GM23338 (cell line): Measurements from ENCODE around the gene SLC37A2. TPM values are rescaled to one million over a fixed set of nuclear protein-coding genes. Genes with fewer than 3 reads are reported as not detected.
A peak's percentile ranks its signal among the peaks of the same experiment; 100 is the strongest.

Experiments
- ATAC-seq: fragments of 200-7000 bp; cut with Tn5 transposase; 3 replicates; pipeline ENCODE4 v1.9.1; 2020
- DNase-seq: peaks from one replicate; pipeline ENCODE4 v3.0.0-alpha.2; 2015; ENCODE audit warnings: low spot score
- H2AFZ ChIP-seq: fragments of 200-600 bp; sonication (generic); 2 replicates; pipeline ENCODE4 v1.8.0; 2016; ENCODE audit warnings: antibody characterized with exemption, mild to moderate bottlenecking, moderate library complexity
- H3F3A ChIP-seq: fragments of 200-600 bp; sonication (generic); replicated peaks from 2 replicates; pipeline ENCODE4 v1.8.0; 2017; ENCODE audit warnings: antibody characterized with exemption, mixed run types, low read depth
- H3K27ac ChIP-seq: fragments of 200-600 bp; sonication (generic); 2 replicates; pipeline ENCODE4 v1.6.1; 2016; ENCODE audit warnings: low read depth
- H3K27me3 ChIP-seq: fragments of 200-600 bp; sonication (generic); 2 replicates; pipeline ENCODE4 v1.8.0; 2016; ENCODE audit warnings: mild to moderate bottlenecking, mixed run types, moderate library complexity; ENCODE audit not compliant: insufficient read depth
- H3K36me3 ChIP-seq: fragments of 200-600 bp; sonication (generic); 2 replicates; pipeline ENCODE4 v1.8.0; 2016; ENCODE audit warnings: mild to moderate bottlenecking; ENCODE audit not compliant: insufficient read depth
- H3K4me1 ChIP-seq: fragments of 200-600 bp; sonication (generic); 2 replicates; pipeline ENCODE4 v1.8.0; 2016; ENCODE audit warnings: mild to moderate bottlenecking, moderate library complexity; ENCODE audit not compliant: insufficient read depth
- H3K4me2 ChIP-seq: fragments of 200-600 bp; sonication (generic); 2 replicates; pipeline ENCODE4 v1.7.1; 2017; ENCODE audit warnings: mixed run types
- H3K4me3 ChIP-seq: fragments of 200-600 bp; sonication (generic); 2 replicates; pipeline ENCODE4 v1.6.1; 2016; ENCODE audit warnings: mixed run types
- H3K79me2 ChIP-seq: fragments of 200-600 bp; sonication (generic); replicated peaks from 2 replicates; pipeline ENCODE4 v1.8.0; 2017; ENCODE audit warnings: mild to moderate bottlenecking; ENCODE audit not compliant: insufficient read depth
- H3K9me2 ChIP-seq: fragments of 200-600 bp; sonication (generic); 2 replicates; pipeline ENCODE4 v1.8.0; 2017; ENCODE audit not compliant: insufficient read depth
- H4K20me1 ChIP-seq: fragments of 200-600 bp; sonication (generic); replicated peaks from 2 replicates; pipeline ENCODE4 v1.8.0; 2017; ENCODE audit warnings: mild to moderate bottlenecking; ENCODE audit not compliant: insufficient read depth
- H3K27ac Mint-ChIP-seq: 2 replicates; pipeline ENCODE4 v1.8.0; 2020; ENCODE audit warnings: inconsistent platforms, mild to moderate bottlenecking, moderate library complexity, mixed read lengths
- H3K27me3 Mint-ChIP-seq: 3 replicates; pipeline ENCODE4 v1.8.0; 2022; ENCODE audit warnings: low read depth, mild to moderate bottlenecking, moderate library complexity, mixed read lengths, inconsistent platforms; ENCODE audit not compliant: insufficient read depth, poor library complexity
- H3K36me3 Mint-ChIP-seq: 3 replicates; pipeline ENCODE4 v1.8.0; 2021; ENCODE audit warnings: low read depth, mild to moderate bottlenecking, inconsistent platforms, moderate library complexity, mixed read lengths
- H3K4me1 Mint-ChIP-seq: 3 replicates; pipeline ENCODE4 v1.8.0; 2020; ENCODE audit warnings: mild to moderate bottlenecking, inconsistent platforms, mixed read lengths
- H3K4me3 Mint-ChIP-seq: 3 replicates; pipeline ENCODE4 v1.8.0; 2021; ENCODE audit warnings: moderate library complexity, mild to moderate bottlenecking, inconsistent platforms, mixed read lengths
- H3K9me3 Mint-ChIP-seq: 3 replicates; pipeline ENCODE4 v1.8.0; 2020; ENCODE audit warnings: moderate library complexity, mild to moderate bottlenecking, inconsistent platforms, mixed read lengths
- CTCF ChIP-seq, 2 experiments: fragments of 200-600 bp in 1 of 2; sonication (generic) in 1 of 2; conservative IDR thresholded peaks; 2 replicates each; pipeline versions ENCODE4 v1.5.1 to v1.6.1; 2016 to 2017; ENCODE audit warnings: antibody characterized with exemption in 2 of 2, low read depth in 2 of 2, mild to moderate bottlenecking in 2 of 2, moderate library complexity in 1 of 2
- EZH2 ChIP-seq: fragments of 200-600 bp; sonication (generic); IDR thresholded peaks from one replicate; pipeline ENCODE4 v1.8.0; 2017; ENCODE audit warnings: antibody characterized with exemption, mild to moderate bottlenecking, low read depth; ENCODE audit not compliant: unreplicated experiment
- JUNB ChIP-seq: IDR thresholded peaks from one replicate; pipeline ENCODE4 v1.6.1; 2016; ENCODE audit warnings: antibody characterized with exemption; ENCODE audit not compliant: unreplicated experiment
- POLR2AphosphoS5 ChIP-seq: IDR thresholded peaks from 2 replicates; pipeline ENCODE4 v1.6.1; 2016; ENCODE audit warnings: antibody characterized with exemption, low read depth
- ZNF331 ChIP-seq: fragments of 250-450 bp; sonication (Bioruptor Pico); IDR thresholded peaks from 2 replicates; pipeline ENCODE4 v1.5.0; 2020; ENCODE audit warnings: low read depth, mild to moderate bottlenecking, moderate library complexity
- polyA plus RNA-seq: library from polyadenylated mRNA; unstranded; fragments of >200 nt; fragmentation: Nextera tagmentation; extraction: Ambion mirVana; gene quantifications from 2 replicates; pipeline ENCODE4 v1.2.1, GENCODE V29; 2016
- total RNA-seq: library from RNA; depleted of rRNA; stranded (reverse); fragments of >200 nt; shearing (Covaris generic); gene quantifications from 2 replicates; pipeline ENCODE4 v1.2.3, GENCODE V29; 2014

The SLC37A2 gene
- total and polyA plus RNA-seq, 2 experiments from 2014 or later: 0.40 to 1.6 TPM

- Histone ChIP-seq H3K36me3 (no peaks in the 10 kb centered on the region), H3K4me2 (peak overlapping the region; percentile 82), H3F3A (no peaks in the 10 kb centered on the region), H3K4me3 (peak overlapping the region; percentile 90), H3K9me2 (no peaks in the 10 kb centered on the region), H2AFZ (peak overlapping the region; percentile 98), H3K27me3 (peaks cover 63% of the 10 kb centered on the region), H4K20me1 (no peaks in the 10 kb centered on the region), H3K27ac (no peak overlapping the region), H3K4me1 (peaks cover 6% of the 10 kb centered on the region; the same call in 1 of the 2 replicates), H3K79me2 (no peaks in the 10 kb centered on the region)
- Mint-ChIP-seq H3K36me3 (no peaks in the 10 kb centered on the region), H3K4me1 (peaks cover 9% of the 10 kb centered on the region; the same call in 1 of the 3 replicates), H3K4me3 (peak overlapping the region; percentile 86), H3K27me3 (peaks cover 31% of the 10 kb centered on the region), H3K27ac (no peak overlapping the region), H3K9me3 (no peaks in the 10 kb centered on the region)
- DNase-seq (no peak), ATAC-seq (peak; percentile 3; the same call in 2 of the 3 replicates)
- TF ChIP-seq EZH2 (peak; percentile 1), ZNF331 (CRISPR knock-in tag) (no peak)
These were observed 731 bp upstream of the SLC37A2 start for GRCh38 chr11:125062218-125062930.

- Mint-ChIP-seq H3K36me3 (no peaks in the 10 kb centered on the region), H3K27ac (no peak overlapping the region), H3K9me3 (no peaks in the 10 kb centered on the region), H3K4me1 (peaks cover 9% of the 10 kb centered on the region; the same call in 1 of the 3 replicates), H3K4me3 (peak overlapping the region; percentile 86), H3K27me3 (peaks cover 31% of the 10 kb centered on the region)
- H3K27me3 ChIP-seq: peaks cover 63% of the 10 kb centered on the region
- peak; percentile 74 for DNase-seq
- H3K9me2 ChIP-seq: no peaks in the 10 kb centered on the region
- H3K79me2 ChIP-seq: no peaks in the 10 kb centered on the region
- peaks cover 6% of the 10 kb centered on the region; the same call in 1 of the 2 replicates for H3K4me1 ChIP-seq
- H3K4me3 ChIP-seq: peak overlapping the region; percentile 90
- H3F3A ChIP-seq: no peaks in the 10 kb centered on the region
- no peaks in the 10 kb centered on the region for H3K36me3 ChIP-seq
- TF ChIP-seq CTCF (conservative IDR thresholded peaks at IDR 0.05; ENCODE audit: low read depth in 2 of 2): no peak
- H3K4me2 ChIP-seq: peak overlapping the region; percentile 82
- peak overlapping the region; percentile 98 for H2AFZ ChIP-seq
- no peak overlapping the region for H3K27ac ChIP-seq
- no peaks in the 10 kb centered on the region for H4K20me1 ChIP-seq
- ATAC-seq: peak; percentile 69
These were observed 431 bp downstream of the SLC37A2 start for GRCh38 chr11:125063429-125064043.

- H3K9me2 ChIP-seq: no peaks in the 10 kb centered on the region
- H3K36me3 Mint-ChIP-seq: no peaks in the 10 kb centered on the region
These were observed 965 bp downstream of the SLC37A2 start for GRCh38 chr11:125064070-125064469.

More at GRCh38 chr11:125064070-125064469, 965 bp downstream of the SLC37A2 start:
- H3K4me1 Mint-ChIP-seq: peaks cover 9% of the 10 kb centered on the region; the same call in 1 of the 3 replicates
- Histone ChIP-seq H3K36me3 (no peaks in the 10 kb centered on the region), H3K4me1 (peaks cover 6% of the 10 kb centered on the region; the same call in 1 of the 2 replicates), H3K4me3 (peak overlapping the region; percentile 90), H3F3A (no peaks in the 10 kb centered on the region), H2AFZ (peak overlapping the region; percentile 98), H3K4me2 (peak overlapping the region; percentile 82), H4K20me1 (no peaks in the 10 kb centered on the region), H3K27me3 (peaks cover 63% of the 10 kb centered on the region), H3K27ac (no peak overlapping the region), H3K79me2 (no peaks in the 10 kb centered on the region)
- H3K27ac Mint-ChIP-seq: no peak overlapping the region
- TF ChIP-seq POLR2AphosphoS5 (no peak), JUNB (no peak)
- H3K4me3 Mint-ChIP-seq: peak overlapping the region; percentile 86
- no peaks in the 10 kb centered on the region for H3K9me3 Mint-ChIP-seq
- H3K27me3 Mint-ChIP-seq: peaks cover 31% of the 10 kb centered on the region
- ATAC-seq: no peak
- no peak for DNase-seq
